ENCODE measurements around the gene PCDH9. TPM values are rescaled to one million over a fixed set of nuclear protein-coding genes. Genes with fewer than 3 reads are reported as not detected.
"Not testable (repeated sequence)": the region's sequence is repeated elsewhere in the genome, so short reads cannot be mapped to it uniquely, and the experiment has no call there.

PCDH9 gene
- total RNA-seq, 1 donor from 2014 or later: 17.1 TPM

DNA sequence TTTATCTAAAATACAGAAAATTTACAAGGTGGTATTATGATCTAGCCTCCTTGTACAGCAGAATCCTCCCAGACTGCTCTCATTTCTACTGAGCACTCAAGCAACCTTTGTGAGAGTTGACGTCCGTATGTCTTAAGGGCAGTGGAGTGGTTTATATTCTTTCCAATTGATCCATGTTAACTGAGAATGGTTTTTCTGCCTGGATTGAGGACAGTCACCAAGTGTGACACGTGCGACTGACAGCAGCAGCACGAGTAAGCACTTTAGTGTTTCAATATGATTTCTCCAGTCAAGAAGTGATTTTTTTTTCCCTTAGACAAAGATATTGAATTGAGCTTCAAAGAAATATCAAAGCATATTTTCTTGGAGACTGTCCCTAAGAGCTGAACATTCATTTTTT lies 901.7 kb downstream of the PCDH9 start:
- intact Hi-C loops (cut with DNase I): no loop called here
- DNase-seq (ENCODE audit: low spot score): no peak

DNA sequence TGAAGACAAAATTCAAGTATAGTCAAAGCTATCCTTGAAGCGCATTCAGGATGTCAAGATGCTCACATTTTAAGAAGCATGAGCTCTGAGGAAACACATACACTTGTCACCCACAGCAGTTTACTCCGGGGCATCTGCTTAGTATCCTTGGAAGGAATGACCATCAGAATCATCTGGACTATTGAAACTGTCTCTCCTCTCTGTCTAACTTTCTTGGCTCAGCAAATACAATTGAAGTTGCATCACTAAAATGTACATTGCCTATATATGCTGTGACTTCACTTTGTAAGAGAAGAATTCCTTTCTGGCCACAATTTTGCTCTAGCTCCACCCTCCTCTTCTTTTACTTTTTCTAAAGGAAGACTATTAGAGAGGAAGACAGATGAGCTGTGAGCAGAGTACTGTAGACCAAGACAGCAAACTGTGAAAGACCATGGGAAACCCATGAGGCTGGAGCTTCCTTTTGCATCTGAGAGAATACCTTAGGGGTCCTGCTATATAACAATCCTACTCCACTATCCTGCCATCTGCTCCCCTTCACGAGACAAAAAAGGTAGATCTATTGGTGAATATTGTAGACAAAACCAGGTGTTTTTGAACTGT lies 906.3 kb downstream of the PCDH9 start:
- no peak for DNase-seq (ENCODE audit: low spot score)
- intact Hi-C loops (cut with DNase I): no loop called here

DNA sequence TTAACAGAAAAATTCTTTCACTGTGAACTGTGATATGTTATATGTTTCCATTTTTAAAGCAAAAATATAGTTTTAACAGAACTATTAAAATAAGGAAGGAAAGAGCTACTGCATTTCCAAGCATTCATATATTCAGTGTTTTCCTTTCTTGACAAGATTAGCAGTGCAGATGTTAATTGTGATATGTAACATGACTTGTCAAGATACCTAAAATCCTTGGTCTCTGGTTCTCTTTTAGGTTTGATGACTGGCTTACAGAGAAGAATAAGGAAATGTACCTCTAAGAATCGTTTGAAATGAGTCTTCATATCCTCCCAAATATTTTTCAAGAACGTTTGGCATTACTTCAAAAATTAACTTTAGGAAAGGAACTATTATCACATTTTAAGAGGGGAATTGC lies 907.2 kb downstream of the PCDH9 start:
- no peak for DNase-seq (ENCODE audit: low spot score)
- intact Hi-C loops (cut with DNase I): no loop called here

DNA sequence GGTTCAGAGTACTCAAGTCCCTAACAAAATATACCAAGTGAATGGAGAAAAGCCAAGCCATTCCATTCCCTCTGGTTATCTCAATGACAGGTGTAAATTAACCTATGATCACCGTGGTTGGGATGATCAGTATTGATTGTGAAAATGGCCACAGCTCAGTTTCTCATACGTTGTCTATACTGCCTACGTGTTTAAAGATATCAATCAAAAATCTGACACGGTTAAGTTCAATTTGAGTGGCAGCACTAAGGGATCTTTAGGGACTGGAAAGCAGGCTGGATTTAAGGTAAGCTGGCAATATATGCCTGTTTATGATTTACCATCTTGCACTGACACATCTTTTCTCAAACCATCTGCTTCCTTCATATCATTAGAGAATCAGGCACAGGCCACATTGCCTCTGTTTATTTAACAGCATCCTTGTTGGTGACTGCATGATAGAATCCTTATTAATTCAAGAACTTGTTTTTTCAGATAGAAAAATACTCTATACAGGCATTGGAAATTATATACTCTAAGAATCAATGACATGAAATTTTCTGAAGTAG lies 907.9 kb downstream of the PCDH9 start:
- no peak for DNase-seq (ENCODE audit: low spot score)
- intact Hi-C loops (cut with DNase I): no loop called here

DNA sequence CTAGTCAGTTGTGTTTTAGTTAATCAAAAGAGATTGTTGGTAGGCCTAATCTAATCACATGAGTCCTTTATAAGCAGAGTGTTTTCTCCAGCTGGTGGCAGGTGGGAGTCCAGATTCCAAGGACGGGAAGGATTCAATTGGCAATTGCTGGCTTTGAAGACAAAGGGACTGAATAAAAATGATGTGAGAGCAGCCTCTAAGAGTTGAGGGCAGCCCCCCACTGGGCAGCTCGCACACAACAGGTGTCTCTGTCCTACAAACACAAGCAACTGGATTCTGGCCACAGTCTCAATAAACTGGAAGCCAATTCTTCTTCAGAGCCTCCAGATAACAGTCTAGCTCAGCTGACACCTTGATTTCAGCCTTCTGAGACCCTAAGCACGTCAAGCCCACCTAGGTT lies 915.2 kb downstream of the PCDH9 start:
- intact Hi-C loops (cut with DNase I): no loop called here
- no peak for DNase-seq (ENCODE audit: low spot score)

DNA sequence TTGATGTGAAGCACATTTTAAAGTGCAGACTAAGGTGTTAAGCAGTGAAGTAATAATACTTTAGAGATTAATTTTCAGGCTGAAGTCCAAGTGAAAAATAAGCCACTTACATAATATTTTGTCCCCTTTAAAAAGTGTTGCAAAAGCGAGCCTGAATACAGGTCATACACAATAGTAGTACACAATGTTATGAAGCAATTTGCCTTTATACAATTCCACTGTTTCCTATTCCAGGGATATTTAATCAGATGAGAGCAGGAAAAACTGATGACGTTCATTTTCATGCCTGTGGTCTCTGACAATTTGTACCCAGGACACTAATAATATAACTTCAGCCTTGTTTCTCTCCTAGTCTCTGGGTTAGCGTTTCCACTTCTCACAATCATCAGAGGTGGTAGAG lies 916.7 kb downstream of the PCDH9 start:
- no peak for DNase-seq (ENCODE audit: low spot score)
- intact Hi-C loops (cut with DNase I): no loop called here

DNA sequence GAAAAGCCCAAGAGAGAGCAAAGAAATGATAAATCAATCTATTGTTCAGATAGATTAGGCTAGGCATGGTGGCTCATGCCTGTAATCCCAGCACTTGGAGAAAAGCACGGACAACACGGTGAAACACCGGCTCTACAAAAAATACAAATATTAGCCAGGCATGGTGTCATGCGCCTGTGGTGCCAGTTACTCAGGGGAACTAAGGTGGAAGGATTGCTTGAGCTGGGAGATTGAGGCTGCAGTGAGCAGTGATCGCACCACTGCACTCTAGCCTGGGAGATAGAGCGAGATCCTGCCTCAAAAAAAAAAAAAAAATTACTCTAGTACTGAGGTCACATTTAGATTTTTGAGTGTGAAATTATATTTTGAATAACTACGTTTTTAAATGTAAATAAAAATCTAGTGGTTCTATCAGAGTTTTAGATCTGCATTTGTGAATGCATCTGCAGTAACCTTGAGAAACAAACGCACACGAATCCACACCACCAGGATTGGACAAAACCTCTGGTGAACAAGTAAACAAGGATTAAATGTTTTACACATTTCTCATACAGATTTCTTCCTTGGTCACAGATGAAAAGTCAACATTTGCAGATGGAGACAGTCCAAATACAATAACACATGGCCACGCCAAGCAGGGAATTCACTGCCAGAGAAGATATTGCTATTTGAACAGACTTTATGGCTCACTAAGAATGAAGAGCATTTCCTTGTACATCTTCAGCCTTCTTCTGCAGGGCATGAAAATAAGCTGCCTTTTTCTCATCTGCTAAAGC lies 917.6 kb downstream of the PCDH9 start:
- no peak for DNase-seq (ENCODE audit: low spot score)
- intact Hi-C loops (cut with DNase I): no loop called here

DNA sequence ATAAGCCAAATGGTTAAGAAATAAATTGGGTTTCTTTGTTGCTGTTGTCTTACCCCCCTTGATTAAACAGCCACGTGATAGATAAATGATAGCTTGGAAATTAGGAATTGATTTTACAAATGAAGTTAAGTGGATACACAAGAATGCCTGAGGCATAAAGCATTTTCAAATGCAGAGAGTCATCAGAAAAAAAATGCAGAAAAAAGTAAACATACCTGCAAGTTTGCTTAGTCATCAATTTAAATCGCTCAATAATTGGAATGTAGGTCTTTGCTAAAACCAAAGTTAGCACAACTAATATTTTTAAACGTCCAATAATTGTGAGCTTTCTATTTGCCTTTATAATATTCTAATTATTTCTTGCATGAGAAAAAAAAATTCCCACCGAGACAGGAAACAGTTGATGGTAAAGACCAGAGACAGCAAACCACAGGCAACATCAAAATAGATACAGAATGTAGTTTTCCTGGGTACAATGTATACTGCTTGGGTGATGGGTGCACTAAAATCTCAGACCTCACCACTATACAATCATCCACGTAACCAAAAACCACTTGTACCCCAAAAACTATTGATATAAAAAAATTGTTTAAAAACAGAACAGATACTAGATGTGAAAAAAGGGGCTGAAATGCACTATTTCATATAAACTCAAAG lies 924.0 kb downstream of the PCDH9 start:
- intact Hi-C loops (cut with DNase I): no loop called here
- no peak for DNase-seq (ENCODE audit: low spot score)

DNA sequence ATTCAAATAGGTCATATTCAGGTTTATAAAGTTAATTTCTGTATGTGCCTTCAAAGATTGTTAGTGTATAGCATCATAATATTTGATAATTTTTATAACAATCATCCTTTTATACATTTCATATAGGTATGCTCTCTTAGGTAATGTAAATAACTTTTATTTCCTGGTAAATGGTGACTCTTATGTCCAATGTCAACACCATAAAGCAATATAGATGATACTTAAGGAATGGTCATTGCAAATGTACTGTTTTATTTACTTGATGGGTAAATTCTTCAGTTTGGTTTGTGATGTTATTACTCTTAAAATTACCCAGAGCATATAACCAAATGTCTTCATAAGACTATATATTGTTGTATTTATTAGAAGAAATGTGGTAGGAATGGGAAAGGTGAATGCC lies 928.7 kb downstream of the PCDH9 start:
- intact Hi-C loops (cut with DNase I): no loop called here
- DNase-seq (ENCODE audit: low spot score): no peak

DNA sequence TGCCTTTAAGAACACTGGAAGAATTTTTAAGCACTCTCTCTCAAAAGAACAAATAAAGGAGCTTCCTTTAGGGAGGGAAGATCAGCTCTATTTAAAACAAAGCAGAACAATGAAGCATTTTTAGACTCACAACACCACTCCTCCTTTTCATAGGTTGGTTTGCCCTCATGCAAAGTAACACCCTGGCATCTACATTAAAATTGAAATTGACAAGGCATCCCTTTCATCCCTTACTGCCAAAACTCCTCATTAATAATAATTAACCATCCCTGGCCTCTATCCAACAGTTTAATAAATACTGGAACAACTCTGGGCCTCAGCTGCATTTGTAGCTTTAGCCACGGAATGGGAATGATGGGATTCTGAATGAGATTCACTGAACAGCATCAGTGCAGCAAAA lies 929.1 kb downstream of the PCDH9 start:
- intact Hi-C loops (cut with DNase I): no loop called here
- DNase-seq (ENCODE audit: low spot score): no peak

DNA sequence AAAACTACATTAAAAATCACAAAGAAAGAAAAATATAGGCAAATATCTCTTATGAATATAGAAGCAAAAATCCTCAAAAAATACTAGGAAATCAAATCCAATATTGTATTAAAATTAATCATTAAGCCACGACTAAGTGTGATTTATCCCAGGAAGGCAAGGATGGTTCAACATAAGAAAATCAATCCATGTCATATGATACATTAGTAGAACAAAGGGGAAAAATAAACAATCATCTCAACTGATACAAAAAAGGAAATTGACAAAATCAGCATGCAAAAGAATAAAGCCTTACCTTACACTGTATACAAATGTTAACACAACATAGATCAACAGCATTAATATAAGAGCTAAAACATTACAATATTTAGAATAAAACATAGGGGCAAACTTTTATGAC lies 933.3 kb downstream of the PCDH9 start:
- intact Hi-C loops (cut with DNase I): no loop called here
- no peak for DNase-seq (ENCODE audit: low spot score)

DNA sequence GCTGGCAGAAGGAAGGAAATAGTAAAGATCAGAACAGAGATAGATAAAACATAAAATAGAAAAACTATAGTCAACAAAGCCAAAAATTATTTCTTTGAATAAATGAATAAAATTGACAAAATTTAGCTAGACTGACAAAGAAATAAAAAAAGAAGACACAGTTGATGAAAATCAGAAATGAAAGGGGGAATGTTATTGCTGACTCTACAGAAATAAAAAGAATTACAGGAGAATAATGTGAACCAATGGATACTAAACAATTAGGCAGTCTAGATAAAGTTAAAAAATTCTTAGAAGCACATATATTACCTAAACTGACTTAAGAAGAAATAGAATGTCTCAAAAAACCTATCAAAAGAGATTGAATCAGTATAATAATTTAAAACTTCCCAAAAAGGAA lies 933.8 kb downstream of the PCDH9 start:
- intact Hi-C loops (cut with DNase I): no loop called here

DNA sequence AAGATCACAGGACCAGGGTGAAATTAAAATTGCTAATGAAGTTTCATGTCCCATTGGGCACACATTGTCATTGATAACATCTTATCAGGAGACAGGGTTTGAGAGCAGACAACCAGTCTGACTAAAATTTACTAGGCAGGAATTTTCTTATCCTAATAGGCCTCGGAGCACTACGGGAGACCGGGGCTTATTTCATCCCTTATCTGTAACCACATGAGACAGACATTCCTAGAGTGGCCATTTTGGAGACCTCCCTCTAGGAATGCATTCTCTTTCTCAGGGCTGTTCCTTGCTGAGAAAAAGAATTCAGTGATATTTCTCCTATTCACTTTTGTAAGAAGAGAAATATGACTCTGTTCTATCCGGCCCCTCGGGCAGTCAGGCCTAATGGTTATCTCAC lies 943.3 kb downstream of the PCDH9 start:
- intact Hi-C loops (cut with DNase I); DNase-seq (ENCODE audit: low spot score): not testable (repeated sequence)

More for the DNA sequence above, 933.8 kb downstream of the PCDH9 start:
- no peak for DNase-seq (ENCODE audit: low spot score)

DNA sequence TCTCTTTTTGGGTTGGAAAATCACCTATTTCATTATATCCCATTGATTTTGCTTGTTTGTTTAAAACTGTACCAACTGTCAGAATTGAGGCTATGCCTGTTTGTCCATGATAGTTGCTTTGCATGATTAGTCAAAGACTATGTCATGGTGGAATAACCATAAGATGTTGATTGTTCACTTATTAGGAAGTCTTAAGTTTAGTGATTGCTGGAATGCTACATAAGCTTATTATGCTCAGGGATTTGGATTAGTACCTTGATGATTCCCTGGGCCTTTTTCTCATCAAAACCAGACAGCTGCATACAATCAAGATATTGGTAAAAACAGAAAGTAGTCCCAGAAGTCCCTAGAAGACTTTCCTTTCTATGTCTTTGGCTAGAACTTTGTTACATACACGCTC lies 954.7 kb downstream of the PCDH9 start:
- no peak for DNase-seq (ENCODE audit: low spot score)
- intact Hi-C loops (cut with DNase I): no loop called here

DNA sequence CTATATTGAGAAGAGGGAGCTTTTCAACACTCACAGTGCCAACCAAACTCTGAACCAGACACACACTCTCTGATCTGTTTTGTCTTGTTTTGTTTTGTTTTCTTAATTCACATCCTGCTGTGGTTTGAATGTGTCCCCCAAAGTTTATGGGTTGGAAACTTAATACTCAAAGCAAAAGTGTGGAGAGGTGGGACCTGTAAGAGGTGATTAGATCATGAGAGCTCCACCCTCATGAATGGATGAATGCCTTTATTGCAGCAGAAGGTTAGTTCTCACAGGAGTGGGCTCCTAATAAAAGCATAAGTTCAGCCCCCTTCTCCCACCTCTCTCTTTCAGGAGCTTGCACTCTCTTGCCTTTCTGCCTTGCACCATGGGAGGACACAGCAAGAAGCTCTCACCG lies 957.1 kb downstream of the PCDH9 start:
- intact Hi-C loops (cut with DNase I): no loop called here
- no peak for DNase-seq (ENCODE audit: low spot score)

DNA sequence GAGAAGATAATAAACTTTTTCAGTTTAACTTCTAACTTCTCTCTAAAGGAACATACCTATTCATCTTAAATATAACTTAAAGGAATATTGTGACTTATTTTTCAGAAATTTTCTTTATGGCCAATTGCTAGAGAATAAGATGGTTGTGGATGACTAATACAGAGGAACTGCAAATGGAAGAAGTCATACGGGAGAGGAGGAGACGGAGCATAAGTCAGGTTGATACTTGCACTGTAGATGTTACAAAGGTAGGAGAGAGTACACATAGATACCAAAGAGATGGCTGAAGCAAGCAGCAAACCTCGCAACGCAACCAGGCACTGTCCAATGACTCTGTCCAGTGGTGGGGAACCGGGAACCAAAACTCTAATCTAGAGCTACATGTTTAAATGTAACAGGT lies 963.4 kb downstream of the PCDH9 start:
- DNase-seq (ENCODE audit: low spot score): no peak
- intact Hi-C loops (cut with DNase I): no loop called here

DNA sequence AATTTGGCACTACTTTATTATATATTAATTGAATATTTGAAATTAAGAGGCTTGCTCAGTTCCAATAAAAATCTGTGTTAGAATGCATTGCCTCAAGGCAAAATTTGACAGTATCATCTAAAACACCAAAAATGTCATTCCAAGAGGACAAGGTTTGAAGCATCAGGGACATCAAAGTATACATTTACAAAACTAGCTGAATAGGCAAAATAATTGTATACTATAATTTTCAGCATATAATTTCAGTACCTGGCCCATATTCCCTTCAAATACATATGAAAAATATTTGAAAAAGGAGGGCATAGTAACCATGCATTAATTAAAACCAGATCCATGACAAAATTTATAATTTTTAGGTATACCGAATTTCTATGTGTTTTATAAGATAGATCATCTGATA lies 963.8 kb downstream of the PCDH9 start:
- intact Hi-C loops (cut with DNase I): no loop called here
- DNase-seq (ENCODE audit: low spot score): no peak

DNA sequence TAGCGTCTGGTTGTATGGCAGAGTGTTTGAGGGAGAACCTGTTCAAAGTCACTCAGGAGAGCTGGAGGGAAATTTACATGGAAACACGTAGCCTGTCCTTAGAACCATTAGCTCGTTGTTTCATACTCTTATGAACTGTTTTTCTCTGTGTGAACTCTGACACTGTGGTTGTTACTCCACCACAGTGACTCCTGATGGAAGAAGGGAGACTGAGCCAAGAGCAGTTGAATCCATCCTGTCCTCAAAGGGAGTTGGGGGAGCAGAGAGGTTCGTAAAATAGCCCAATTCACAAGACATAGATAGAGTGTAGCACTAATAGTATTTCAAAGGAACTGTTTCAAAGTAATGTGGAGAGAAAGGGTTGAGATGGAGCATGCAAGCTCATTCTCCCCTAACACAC lies 964.8 kb downstream of the PCDH9 start:
- intact Hi-C loops (cut with DNase I): no loop called here
- DNase-seq (ENCODE audit: low spot score): no peak

DNA sequence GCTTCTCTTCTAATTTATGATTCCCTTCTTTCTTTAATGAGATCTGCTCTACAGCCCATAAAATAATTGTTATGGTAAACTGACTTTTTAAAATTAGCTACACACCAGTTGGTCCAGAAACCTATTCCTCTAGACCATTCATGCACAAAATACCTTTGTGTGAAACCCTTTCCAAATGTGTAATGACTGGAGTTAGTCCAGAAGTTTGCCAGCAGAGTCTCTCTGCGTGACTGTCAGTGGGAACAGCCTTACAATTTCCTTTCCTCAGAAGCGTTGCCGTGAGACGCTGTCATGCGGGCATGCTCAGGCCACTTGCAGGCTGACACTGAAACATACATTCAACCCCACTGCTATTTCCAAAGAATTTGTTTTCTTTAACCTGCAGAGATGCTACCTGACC lies 965.2 kb downstream of the PCDH9 start:
- intact Hi-C loops (cut with DNase I): no loop called here
- no peak for DNase-seq (ENCODE audit: low spot score)

DNA sequence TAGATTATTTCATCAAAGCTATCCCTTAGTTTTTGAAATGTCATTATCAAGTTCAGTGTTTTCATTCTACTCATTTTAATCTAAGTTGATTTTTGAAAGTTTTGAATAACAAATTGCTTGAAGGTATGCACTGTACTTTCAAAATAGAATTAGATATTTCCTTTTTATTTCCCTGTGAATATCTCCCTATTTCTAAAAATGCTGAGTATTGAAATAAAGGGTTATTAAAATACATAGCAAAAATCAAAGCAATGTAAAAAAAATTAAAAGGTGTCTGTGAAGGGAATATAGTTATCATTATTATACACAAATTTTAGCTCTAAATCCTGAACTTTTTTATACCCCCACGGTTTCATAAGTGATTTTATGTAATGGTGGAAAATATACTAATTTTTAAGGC lies 967.8 kb downstream of the PCDH9 start:
- intact Hi-C loops (cut with DNase I): no loop called here
- no peak for DNase-seq (ENCODE audit: low spot score)

DNA sequence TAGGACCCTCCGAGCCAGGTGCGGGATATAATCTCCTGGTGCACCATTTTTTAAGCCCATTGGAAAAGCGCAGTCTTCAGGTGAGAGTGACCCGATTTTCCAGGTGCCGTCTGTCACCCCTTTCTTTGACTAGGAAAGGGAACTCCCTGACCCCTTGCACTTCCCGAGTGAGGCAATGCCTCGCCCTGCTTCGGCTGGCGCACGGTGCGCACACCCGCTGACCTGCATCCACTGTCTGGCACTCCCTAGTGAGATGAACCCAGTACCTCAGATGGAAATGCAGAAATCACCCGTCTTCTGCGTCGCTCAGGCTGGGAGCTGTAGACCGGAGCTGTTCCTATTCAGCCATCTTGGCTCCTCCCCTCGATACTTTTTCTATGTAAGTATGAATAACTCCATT lies 970.7 kb downstream of the PCDH9 start:
- DNase-seq (ENCODE audit: low spot score); intact Hi-C loops (cut with DNase I): not testable (repeated sequence)
